ENCODE results near the gene BROX.
"Not testable (repeated sequence)": the region's sequence is repeated elsewhere in the genome, so short reads cannot be mapped to it uniquely, and the experiment has no call there.

Gene BROX

DNA sequence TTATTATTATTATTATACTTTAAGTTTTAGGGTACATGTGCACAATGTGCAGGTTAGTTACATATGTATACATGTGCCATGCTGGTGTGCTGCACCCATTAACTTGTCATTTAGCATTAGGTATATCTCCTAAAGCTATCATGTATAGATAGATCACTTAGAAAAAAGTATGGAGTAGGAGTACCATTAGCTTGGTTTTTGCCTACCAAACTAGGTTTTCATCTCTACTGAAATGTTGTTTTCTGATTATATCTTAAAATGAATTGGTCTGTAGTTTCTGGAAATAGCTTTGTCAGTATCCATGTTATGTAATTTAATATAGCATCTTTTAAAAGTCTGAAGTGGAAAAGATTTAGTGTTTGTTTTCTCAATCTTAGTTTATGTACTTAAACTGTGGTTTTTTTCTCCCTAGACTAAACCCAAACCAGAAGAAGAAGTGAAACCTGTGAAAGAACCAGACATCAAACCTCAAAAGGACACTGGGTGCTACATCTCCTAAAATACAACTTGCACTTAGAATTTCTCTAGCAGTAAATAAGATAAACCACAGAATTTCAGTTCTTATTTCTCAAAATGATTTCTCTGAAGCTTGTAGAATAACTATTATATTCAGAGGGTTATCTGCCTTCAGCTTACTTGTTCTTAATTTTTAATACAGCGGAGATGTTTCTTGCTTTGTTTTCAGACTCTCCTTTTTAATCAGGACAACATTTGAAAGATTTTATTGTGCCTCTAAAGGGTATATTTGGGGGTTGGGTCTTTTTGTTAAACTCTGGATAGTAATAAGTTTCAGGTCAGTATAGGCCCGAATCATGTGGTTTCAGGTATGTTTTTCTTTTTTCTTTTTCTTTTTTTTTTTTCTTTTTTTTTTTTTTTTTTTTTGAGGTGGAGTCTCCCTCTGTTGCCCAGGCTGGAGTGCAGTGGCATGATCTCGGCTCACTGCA is 20.1 kb downstream of the BROX start:
- peak; percentile 31 for DNase-seq

DNA sequence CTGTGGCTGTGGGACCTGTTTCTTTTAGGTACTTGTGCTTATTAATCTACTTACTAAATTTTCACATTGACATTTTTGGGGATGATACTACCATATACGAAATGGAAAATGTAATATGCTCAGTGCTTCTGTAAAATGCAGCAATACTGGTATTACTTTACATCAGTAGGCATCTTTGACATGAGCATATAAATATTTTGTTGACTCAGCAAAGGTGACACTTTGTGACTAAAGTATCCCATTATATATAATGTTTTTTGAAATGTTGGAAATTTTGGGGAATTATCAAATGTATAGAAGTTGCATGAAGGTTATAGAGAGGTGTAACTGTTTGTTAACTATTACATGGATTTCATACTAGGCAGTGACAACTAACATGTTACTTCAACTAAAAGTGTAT is 22.4 kb downstream of the BROX start:
- no peak for DNase-seq

DNA sequence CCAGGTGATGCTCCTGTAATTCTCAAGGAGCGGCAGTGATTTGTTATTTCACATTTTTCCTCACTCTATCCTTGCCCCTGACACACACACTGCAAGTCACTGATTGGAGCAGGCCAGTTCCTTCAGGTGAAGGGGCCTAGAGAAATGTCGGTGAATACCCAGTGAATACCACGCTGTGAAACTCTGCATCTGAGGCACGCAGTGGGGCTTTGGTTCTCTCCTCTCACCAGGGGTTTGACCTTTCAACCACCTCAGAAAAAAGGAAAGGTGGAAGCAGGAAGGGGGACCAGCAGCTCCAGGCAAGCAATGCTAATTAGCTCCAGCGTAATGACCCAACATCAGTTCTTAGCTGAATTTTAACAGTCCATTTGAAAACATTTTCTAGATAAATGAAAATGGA is 24.1 kb downstream of the BROX start:
- no peak for DNase-seq

DNA sequence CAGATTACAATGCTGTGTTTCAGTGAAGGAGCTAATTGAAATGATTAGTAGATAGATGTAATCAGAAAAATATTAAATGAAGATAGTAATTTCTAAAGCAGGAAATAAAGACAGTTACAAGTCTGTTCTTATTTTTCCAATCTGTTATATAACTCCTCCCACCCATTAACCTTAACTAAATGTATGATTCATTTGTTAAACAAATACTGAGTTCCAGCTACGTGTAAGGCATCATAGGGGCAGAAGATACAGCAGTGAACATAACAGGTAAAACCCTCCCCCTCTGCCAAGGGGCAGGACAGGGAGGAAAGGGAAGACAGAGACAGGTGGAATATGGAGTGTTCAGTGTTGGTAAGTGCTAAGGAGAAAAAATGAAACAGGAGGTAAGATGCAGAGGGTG is 24.6 kb downstream of the BROX start, which contains the start of gene FAM177B:
TSS of gene FAM177B (plus strand) at position 231 of the 400 bp plus-strand sequence. CDS start 9,344 bp downstream, outside the sequence.
- no peak for DNase-seq

DNA sequence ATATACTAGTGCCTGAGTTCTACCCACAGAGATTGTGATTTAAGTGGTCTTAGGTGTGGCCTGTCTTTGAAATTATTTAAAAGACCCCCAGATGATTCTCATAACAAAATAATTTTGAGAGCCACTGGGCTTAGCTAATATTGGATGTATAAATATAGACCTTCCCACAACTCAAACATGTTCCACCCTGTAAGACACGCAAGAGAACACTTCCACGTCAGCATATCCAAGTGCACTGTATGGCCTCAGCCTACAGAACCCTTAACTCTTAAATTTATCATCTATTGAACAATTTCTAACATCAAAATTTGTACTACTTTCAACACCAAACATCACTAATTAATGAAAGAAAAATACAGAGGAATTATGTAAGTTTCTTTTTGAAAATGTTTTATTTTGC is 27.1 kb downstream of the BROX start:
- no peak for DNase-seq

DNA sequence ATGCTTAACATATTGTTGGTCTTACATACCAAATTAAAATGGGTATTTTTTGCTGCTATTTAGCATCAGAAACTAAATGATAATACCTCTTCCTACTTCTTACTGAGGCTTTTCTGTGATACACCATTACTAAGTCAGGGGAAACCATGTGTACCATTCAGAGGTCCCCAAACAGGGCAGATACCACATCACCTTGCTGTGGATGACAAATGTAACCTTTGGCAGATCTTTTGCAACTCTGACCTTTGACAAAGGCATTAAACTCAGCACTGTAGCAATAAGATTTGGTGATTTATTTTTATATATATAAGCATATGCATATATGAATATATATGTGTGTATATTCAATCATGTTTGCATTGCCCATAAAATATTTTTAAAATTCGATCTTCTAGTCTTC is 27.6 kb downstream of the BROX start:
- no peak for DNase-seq

DNA sequence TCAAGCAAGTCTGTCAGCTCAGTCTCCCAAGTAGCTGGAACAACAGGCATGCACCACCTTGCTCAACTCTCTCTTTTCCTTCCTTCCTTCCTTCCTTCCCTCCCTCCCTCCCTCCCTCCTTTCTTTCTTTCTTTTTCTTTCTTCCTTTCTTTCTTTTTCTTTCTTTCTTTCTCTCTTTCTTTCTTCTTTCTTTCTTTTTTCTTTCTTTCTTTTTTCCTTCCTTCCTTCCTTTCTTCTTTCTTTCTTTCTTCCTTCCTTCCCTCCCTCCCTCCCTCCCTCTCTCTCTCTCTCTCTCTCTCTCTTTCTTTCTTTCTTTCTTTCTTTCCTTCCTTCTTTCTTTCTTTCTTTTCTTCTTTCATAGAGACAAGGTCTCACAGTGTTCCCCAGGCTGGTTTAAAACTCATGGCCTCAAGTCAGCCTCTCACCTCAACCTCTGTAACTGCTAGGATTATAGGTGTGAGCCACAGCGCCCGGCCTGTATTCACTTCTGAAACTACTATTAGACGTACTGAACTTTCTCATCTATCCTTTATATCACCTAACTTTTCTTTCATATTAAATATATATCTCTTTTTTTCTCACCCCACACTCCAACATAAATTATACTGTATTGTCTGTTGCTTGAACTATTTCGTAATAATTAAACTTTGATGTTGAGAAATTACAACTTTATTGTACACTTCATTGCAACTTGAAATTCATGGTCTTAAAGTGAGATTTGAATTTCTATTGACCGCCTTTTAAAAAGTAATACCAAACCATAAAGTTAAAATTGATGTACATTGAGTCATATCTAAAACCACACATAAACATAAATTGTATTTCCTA is 29.5 kb downstream of the BROX start:
- not testable (repeated sequence) for DNase-seq

DNA sequence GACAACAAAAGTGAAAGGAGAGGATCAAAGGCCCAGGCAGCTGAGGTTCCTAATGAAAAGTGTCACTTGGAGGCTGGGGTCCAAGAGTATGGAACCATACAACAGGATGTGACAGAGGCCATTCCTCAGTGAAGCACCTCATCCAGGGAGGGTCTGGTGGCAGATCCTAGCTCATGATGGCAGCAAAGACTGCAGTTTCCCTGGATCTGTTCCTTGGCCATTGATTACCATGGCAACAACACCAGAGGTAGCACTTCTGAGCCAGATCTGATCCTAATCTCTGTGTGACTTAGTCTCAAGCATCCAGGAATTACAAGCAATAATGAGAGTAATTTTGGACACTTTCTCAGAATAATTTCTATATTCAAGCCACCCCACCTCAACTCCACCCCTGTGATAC is 37.6 kb downstream of the BROX start:
- DNase-seq: no peak

DNA sequence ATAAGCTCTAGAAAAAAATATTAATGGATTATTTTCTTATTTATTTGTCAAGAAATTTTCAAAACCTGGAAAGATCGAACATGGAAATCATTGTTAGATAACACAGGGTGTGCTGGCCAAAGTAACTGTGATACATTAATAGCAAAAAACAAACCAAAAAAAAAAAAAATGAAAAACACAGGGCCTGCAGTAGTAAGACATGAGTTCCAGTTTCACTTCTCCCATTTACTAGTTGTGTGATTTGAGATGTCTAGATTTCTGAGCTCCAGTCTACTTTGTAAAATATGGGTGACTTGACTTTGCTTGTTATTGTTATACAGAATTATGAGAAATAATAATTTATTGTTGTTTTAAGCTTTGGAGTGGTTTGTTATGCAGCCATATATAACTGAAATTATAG is 38.3 kb downstream of the BROX start:
- DNase-seq: no peak

DNA sequence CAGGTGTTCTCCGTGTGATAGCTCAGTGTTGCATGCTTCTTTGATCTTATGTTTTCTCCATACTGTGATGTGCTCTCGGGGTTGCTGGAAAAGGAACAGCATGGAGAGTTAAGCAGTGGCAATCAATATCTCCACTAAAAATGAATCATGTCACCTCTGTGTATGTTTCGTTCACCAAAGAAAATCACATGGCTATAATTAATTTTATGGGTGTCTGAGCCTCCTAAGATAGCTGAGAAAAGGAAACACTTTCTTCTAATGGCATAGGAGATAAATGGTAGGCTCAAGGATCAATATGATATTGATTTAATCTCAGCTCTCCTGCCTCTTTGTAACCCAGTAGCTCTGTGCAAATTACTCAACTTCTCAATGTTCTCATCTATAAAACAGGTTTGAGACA is 38.9 kb downstream of the BROX start:
- DNase-seq: no peak

DNA sequence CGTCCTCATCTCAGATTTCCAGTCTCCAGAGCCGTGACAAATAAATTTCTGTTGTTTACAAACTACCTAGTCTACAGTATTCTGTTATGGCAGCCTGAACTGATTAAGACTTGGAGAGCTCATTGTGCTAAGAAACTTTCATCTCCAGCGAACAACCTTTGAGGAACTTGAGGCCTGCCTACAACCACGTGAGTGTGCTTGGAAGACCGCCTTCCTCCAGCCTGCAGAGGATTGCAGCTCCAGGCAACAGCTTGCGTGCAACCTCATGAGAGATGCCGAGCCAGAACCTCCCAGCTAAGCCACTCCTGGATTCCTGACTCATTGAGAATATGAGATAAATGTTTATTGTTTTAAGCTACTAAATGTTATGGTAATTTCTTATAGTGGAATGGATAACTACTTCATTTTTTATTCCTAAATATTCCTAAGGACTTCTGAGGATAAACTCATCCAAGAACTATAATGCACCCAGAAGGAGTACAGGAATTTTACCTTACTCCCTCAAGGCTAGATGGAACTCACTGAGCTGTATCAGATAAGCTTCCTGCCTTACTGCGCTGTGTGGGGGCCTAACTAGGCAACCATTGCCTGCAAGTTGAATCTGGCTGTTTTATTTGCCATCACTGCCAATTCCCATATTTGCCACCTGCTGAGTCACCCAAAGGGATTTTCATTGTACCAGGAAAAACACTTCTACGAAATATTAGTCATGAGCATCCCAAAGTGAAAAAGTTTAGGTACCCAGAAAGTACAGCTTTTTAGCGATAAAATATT is 42.2 kb downstream of the BROX start:
- no peak for DNase-seq

DNA sequence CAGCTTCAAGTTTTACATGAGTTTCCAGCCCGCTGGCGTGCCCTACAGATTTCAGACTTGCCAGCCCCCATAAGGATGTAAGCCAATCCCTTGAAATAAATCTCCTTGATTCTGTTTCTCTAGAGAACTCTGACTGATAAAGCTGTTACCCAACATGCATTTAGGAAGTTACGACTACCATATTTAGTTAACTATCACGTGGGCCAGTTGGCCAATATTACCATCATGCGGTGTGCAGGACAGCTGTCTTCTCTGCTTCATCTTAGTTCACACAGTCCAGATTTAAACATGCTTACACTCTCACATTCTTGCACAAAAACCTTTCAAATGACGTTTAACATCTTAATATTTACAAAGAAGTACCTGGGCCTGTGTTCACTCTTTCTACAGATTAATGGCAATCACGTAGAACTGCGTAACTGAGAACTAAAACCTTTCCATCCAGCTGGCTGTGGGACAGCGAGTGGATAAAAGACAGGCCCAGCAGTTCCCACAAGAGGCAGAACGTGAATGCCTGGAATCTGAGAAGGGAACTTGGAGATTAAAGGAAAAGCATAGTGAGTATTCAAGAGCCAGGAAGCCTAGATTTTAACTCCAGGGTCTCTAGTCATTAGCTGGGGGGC is 45.4 kb downstream of the BROX start:
- no peak for DNase-seq

DNA sequence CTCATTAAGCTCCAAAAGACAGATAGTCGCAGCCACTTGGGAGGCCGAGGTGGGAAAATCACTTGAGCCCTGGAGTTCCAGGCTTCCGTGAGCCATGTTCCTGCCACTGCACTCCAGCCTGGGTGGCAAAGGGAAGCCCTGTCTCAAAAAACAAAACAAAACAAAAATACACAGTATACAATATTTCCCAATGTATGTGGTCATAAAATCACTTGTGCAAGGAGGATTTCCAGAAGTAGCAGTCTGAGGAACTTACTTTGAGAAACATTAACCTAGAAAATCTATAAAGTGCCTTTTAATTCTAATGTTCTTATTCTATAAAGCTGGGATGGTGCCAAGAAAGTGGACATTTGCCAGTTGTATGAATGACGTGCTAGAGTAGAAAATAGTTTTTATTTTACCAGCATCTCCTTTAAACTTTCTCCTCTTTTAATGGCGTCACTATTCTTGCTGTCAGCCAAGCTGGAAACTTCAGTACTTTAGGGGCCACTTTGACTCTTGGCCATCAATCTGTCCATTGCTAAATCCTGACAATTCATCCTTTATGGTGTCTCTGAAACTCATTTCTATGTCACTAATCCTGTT is 47.2 kb downstream of the BROX start:
- no peak for DNase-seq

DNA sequence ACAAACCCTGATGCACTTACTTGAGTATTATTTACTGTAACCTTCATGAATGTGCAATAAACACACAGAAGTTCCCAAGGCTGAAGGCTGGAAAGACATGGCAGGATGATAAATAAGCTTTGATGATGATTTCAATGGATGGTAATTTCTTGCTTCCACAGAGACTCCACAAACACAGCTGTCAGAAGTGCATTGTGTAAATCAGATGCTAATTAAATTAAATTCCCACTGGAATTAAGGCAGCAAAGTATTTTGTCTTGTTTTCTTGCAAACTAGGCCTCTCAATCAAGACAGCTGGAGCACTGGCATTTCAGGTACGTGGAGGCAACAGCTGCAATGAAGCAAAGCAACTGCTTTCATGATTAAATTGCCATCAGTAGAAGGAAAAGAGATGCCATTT is 48.7 kb downstream of the BROX start:
- DNase-seq: no peak

DNA sequence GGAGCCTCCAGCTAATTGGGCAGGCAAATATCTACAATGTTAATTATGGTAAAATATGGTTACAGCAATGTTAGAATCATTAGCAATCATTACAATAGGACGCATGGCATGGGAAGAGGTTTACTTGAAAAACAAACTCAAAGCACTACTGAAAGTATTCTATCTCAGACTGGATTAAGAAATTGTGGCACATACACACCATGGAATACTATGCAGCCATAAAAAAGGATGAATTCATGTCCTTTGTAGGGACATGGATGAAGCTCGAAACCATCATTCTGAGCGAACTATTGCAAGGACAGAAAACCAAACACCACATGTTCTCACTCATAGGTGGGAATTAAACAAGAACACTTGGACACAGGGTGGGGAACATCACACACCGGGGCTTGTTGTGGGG is 49.8 kb downstream of the BROX start:
- DNase-seq: not testable (repeated sequence)

DNA sequence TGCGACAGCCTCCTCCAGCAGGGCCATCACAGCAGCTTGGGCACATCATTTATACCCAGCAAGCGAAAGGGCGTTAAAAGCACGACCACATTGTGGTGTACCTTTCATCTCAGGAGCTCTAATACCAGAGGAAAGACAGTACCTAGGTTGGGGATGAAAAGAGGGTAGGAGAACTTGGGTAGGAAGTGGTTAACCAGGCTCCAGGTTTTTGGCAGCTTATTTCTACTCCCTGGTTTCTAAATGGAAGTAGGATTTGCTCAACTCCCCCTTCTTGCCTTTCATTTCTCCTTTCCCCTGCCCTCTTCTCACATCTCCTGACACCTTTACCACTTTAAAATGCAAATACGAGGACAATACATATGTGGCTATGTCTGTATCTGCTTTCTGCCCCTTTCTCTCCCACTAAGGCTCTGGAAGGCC is 54.8 kb downstream of the BROX start:
- no peak for DNase-seq

DNA sequence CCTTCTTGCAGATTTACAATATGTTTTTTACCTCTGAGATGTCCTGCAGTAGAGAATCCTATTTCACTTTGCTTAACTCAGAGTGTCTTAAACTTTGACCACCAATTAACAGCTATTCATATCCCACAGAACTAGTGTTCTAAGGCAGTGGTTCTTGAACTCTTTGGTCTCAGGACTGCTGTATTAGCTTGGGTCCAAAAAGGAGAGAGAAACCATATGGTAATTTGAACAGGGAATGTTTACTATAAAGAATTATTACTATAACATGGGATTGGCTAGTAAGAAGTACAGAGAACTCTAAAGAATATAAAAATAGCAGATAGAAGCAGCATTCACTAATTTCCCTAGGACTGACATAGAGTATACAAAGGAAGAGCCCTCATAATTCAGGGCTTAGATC is 56.2 kb downstream of the BROX start:
- DNase-seq: no peak

DNA sequence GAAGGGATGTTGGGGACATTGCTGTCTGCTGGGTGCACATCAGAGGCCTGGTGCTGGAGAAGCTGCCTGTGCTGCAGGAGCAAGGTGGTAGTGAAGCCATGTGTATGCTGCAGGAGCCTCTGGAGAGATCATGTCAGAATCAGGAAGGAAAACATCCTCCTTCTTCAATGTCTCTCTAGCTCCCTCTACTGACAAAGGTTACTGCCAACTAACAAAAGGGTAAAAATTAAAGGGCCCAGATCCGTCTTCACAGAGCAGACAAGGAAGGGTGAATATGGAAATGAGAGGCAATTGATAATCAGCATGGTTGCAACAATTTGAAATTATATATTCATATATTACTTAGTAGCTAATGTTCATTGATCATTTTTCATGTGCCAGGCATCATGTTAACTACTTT is 56.8 kb downstream of the BROX start:
- peak; percentile 7 for DNase-seq

DNA sequence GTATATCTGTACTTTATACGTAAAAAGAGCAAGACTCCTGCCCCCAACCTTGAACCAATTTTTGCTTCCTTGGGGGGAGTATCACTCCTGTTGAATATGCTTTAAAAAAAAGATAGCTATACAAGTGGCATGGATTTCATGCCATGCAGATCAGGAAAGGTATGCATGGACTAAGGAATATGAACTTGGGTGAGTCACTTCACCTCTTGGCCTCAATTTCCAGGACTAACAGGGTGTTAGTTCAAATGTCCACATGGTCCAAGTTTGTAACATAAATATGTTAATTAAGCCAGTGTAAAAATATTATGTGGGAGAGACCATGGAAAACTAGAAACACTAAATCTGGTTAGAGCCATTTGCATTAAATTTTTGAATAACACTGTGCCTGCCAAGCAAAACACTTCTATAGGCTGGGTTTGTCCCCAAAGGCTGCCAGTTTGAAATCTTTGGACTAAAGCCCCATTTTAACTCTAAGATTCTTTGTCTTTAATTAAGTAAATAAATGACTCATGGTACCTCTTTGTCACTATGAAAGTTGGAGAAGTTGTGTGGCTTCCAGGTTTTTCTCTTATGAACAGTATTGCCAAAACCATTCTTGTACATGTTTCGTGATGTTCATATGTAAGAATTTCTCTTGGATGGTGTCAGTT is 57.7 kb downstream of the BROX start:
- DNase-seq: no peak

DNA sequence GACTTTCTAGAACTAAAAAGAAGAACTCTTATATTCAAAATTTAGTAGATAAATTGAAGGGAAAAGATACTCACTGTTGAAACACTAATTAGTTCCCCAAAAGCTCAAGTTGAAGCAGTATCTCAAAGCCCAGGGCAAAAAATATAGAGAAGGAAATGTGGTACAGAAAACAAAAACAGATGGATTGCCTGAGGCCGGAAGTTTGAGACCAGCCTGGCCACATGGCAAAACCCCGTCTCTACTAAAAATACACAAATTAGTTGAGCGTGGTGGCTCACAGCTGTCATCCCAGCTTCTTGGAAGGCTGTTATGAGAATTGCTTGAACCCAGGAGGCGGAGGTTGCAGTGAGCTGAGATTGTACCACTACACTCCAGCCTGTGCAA is 60.6 kb downstream of the BROX start:
- peak; percentile 19 for DNase-seq

DNA sequence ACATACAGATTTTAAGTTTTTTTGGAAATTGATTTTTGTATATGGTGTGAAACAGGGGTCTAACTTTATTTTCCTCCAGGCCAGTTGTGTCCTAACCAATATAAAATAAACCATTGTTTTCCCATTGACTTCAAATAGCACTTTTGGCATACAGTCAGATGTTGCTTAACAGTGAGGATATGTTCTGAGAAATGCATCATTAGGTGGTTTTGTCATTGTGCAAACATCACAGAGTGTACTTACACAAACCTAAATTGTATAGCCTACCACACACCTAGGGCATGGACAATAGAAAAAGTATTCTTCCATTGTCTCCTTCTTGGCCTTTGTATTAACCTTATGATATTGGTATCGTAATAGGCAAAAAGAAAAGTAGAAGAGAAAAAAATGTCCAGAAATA is 65.1 kb downstream of the BROX start:
- no peak for DNase-seq

DNA sequence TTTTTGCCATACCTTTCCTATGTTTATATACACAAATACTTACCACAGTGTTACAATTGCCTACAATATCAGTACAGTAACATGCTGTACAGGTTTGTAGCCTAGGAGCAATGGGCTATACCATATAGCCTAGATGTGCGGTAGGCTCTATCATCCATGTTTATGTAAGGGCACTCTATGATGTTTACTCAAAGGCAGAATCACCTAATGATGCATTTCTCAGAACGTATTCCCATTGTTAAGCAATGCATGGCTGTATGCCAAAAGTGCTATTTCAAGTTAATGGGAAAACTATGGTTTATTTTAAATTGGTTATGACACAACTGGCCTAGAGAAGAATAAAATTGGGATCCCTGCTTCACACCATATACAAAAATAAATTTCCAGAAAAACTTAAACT is 65.6 kb downstream of the BROX start:
- no peak for DNase-seq

Measured in activated CD4-positive, alpha-beta T cell treated with anti-CD3 and anti-CD28 coated beads, Interleukin-2, amount 50 U/mL, for 16 hours (primary cell).